IPS-NIHi7 (cell line): ENCODE data around the gene TMEM131.

Experiments used
- DNase-seq: peaks from one replicate; pipeline ENCODE4 v3.0.0; 2012; ENCODE audit warnings: mixed read lengths; ENCODE audit errors: extremely low spot score

The TMEM131 gene

DNA sequence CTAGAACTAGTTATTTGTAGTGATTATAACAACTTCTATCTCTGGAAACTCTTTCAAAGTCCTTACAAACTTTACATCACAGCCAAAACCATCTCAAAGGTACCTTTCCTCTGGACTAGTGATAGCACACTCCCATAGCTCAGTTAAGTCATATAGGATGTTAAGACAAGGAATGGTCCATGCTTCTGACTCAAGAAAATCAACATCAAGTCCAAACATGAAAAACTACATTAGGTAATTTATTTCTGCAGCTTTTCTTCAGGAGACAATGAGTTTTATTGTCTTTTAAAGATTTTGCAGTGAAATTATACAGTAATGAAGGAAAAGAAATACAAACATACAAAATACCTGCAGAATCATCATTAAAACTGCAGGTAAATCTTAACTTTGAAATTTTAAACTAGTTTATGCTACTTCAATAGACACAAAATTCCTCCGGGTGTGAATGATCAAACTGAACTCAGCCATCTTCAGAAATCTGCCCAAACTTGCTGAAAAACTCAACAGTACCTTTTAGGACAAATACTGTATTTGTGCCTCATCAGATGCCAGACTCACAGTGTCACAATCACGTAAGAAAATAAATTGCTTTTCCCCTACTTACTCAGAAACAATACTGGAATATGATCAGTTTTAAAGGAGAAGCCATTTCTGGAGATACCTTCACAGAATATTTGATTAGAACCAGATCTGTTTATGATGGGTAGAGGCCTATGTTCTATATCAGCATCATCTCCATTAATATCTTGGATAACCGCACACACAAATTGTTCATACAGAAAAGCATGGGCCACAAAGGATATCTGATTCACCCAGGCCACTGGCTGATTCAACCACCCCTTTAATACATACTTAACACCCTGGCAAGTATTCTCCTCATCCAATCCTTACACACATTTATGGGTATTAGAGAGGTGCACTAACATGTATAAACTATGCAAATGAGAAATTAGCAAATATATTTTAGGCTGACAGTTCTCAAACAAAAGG, 2.6 kb downstream of the TMEM131 start:
- no peak for DNase-seq

DNA sequence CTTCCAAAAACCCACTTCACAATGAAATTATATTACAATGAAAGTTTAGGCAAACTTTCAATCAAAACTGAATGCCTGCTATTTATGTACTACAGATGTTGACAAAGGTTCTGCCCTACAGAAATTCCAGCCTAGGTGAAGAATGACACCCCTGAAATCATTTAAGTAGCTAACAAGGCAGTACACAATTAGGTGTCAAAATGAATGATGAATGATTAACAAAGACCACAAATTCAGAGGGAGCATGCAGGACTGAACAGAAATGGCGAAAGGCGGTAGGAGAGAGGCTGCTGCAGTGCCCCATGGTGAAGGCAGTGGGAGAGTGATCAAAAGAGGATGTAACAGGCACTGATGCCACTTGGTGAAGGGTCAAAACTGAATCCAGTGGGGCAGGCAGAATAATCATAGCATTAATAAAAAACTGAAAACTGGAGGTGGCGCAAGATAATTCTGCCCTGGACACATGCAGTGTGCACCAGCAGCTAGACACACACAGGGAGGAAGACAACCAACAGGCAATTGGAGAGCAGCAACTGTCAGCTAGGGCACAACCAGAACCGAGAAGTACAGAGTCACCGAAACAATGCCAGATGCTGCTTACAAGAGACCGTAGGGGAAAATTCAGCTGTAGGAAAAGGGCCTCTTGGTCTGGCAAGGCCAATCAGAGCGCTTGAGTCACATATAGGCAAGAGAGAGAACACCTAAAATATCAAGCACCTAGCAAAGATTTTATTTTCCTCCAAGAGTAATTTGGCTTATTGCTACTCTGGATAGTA, 4.5 kb downstream of the TMEM131 start:
- DNase-seq, result no peak

DNA sequence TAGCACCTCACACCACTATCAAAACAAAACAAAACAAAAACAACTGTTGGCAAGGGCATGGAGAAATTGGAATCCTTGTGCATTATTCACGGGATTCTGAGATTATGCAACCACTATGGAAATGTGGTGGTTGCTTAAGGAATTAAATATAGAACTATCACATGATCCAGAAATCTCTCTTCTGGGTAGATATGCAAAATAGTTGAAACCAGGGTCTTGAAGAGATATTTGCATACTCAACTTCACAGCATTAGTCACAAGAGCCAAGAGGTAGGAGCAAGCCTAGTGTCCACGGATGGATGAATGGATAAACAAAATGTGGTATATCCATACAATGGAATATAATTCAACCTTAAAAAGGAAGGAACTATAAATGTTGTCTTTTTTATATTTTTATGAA, 7.0 kb downstream of the TMEM131 start:
- no peak for DNase-seq

DNA sequence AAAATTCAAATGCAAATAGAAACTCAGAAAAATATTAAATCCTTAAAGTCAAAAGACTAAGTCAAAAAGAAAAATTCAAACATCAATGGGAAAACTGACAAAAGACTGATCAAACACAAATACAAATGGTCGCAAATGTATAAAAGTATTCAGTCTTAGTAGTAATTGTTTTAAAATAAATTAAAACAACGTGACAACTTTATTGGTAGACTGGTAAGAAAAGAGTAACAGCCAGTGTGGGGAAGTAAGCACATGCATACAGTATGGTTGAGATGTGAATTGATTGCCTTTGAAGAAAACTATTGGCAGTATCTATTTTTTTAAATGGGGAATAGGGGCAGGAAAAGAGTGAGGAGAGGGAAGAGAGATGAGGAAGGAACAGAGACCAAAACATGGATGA, 9.8 kb downstream of the TMEM131 start:
- DNase-seq, result no peak

DNA sequence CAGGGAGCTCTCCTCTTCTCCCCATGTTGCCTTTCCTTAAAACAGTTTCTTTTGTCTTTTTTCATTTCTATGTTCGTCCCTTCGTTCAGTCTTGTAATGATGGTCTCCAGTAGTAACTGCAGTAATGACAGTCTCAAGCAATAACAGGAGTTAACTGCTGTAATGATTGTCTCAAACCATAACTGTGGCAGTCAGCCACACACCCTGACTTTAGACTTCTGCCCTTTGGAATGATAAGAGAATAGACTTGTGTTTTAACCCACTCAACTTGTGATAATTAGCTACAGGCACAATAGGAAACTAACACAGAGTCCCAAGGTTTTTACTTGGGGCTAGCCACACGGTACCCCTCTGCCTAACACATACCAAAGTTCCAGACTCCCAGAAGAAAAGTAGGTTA, 12.1 kb downstream of the TMEM131 start:
- DNase-seq, result no peak

DNA sequence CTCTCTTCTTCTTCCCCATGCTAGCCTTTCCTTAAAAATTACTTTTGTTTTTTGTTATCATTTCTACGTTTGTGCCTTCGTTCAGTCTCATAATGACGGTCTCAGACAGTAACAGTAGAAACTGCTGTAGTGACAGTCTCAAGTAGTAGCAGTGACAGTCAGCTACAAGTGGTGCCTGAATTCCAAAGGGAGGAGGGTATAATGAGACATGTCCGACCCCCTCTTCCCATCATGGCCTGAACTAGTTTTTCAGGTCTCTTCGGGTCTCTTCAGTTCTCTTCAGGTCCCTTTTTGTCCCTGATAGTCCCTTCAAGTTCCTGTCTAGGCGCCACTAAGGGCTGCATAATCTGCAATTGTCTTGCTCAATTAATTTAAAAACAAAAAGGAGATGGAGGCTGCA, 12.6 kb downstream of the TMEM131 start:
- no peak for DNase-seq

DNA sequence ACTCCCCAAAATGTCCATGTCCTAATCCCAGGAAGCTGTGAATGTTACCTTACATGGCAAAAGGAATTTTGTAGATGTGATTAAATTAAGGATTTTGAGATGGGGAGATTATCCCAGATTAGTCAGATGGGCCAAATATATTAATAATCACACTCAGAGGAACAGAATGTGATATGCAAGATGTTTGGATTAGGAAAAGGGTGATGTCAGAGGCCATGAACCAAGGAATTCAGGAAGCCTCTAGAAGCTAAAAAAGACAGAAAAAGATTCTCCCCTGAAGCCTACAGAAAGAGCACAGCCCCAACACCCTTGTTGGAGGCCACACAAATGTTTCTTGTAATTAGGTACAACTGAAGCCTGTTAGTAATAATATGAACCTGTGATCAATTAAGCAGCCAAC, 13.1 kb downstream of the TMEM131 start:
- no peak for DNase-seq

DNA sequence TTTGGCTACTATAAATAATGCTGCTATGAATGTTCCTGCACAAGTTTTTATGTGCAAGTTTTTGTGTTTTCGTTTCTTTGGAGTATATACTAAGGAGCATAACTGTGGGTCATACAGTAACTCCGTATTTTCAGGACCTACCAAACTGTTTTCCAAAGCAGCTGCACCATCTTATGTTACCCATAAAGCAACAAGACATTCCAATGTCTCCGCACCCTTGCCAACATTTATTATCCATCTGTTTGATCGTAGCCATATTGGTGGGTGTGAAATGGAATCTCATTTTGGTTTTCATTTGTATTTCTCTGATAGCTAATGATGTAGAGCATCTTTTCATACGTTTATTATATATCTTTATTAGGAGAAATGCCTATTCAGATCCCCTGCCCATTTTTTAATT, 13.8 kb downstream of the TMEM131 start:
- DNase-seq, result no peak

DNA sequence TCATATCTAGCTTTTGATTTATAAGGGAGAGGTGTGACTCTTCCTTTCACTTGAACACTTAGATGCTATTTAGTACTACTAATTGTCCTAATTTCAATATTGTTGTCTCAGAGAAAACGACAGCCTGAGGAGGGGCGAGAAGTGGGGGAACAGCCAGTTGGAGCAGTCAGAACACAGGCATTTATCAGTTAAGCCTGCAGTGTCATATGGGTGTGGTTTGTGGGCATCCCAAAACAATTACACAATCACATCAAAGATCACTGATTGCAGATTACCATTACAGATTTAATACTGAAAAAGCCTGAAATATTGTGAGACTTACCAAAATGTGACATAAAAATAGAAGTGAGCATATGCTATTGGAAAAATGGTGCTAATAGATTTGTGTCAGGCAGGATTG, 15.8 kb downstream of the TMEM131 start:
- DNase-seq, result no peak

DNA sequence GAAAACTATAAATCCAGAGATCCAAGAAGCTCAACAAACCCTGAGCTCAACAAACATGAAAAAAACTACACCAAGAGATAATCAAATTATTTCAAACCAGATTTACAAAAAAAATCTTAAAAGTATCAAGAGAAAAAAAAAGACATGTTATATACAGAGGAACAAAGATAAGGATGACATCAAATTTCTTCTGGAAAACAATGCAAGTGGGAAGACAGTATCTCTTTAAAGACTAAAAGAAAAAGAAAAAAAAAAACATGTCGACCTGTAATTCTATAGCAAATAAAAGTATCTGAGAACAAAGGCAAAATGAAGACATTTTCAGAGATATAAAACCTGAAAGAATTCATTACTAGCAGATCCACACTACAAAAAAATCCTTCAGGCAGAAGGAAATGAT, 21.3 kb downstream of the TMEM131 start:
- no peak for DNase-seq

DNA sequence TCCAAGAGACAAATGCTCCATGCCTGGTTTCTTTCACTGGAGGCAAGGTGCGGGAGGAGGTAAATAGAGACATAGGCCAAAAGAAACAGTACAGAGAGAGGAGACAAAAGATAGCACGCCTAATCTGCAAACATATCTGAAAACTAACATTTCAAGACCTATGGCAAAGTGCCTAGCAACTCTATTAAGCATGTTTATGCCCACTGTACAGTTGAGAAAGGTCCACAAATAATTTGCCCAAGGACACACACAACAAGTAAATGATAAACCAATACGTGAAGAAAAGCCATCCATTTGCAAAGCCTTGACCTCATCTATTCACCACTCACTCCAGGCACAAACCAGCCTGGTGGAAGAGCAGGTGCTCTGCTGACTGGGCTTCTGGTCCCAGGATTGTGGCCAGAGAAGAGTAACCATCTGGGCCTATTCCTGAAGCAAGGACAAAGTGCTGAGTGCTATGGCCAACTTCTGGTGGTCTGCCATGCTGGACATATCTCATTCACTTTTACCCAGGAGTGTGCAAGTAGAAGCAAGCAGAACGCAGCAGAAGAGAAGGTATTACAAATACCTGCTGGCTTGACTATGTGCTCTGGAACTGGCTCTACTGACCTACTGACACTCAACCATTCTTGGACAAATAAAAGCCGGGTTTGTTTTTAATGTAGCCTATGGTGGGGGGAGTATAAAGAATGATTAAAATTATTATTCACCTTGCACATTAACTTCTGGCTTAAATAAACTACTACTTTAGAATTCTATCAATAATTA, 25.3 kb downstream of the TMEM131 start:
- no peak for DNase-seq

DNA sequence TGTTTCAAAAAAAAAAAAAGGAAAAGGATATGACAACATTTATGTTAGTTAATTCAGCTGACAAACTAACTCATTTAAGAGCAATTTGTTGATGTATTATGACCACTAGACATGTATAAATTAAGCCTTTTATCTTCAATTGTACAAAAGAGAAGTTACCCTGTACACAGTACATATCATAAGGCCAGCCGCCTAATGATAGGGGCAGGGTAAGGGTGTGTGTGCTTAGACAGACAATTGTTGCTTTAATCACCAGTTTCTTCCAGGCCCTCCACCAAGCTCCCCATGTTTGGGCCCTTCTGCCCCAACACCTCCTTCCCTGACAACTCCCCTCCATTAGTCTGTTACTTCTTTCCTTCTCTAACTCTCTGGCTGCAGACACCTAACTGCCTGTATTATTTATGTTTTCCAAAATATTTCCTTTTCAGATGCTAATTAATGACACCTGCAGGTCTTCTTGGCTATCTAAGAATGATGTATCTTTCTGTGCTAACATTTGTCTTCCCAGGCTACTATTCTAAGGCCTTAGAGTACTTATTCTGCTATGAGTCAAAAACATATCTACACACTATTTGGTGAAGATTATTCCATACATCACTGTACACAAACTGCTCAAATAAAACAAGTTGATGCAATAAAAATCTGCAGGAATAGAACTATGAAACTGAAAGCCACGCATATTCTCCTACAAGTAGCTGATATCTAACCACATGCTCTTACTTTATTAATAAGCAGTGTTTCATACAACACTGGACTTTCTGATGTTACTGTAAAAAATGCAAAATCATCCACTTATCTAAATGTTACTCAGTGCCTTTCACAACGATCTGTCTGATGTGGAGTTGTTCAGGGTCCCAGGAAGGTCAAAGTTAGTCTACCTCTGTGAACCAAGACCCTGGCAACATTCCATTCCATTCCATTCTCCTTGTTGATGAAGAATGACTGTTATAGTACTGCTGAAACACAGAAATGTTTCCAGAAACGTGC, 26.4 kb downstream of the TMEM131 start:
- DNase-seq, result no peak

DNA sequence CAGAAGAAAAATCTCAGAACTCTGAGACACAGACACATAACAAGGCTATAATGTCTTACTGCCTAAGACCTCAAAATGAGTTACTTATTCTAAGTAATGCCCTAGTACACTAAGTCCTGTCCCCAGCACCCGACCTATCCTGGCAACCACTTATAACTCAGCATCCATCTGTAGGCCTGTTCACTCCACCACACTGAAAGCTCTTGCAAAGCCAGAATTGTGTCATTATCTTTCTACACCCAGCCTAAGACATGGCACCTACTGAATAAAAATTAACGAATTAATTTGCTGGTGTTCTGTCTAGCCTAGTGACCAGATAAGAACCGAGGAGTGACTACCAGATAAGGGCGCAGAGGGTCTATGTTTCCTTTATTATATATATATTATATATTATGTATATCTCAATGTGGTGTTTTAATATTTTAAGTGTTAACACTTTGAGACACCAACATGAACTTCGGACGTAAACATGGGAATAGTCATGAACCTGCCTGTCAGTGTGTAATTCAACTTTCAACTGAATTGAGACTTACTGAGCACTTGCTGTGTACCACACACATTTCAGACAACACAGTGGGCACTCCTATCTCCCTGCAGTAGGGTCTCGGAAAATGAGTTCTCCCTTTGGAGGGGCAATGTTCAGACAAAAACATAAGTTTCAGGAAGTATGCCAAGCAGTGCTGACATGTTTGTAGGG, 27.7 kb downstream of the TMEM131 start:
- no peak for DNase-seq

DNA sequence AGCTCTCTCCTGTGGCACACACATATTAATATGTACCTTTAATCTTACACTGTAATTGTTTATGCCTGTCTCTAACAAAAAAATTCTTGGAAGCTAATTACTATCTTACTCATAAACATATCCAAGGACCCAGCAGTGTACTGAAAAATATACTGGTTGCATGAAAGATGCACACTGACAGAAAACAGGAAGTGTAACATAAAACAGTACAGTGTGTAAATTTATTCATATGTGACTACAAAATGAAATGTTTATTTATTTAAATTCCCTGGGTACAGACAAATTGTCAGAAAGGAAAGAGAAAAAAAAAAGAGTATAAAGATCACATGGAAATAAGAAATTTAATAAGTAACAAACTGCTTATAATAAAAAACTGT, 28.5 kb downstream of the TMEM131 start:
- no peak for DNase-seq

DNA sequence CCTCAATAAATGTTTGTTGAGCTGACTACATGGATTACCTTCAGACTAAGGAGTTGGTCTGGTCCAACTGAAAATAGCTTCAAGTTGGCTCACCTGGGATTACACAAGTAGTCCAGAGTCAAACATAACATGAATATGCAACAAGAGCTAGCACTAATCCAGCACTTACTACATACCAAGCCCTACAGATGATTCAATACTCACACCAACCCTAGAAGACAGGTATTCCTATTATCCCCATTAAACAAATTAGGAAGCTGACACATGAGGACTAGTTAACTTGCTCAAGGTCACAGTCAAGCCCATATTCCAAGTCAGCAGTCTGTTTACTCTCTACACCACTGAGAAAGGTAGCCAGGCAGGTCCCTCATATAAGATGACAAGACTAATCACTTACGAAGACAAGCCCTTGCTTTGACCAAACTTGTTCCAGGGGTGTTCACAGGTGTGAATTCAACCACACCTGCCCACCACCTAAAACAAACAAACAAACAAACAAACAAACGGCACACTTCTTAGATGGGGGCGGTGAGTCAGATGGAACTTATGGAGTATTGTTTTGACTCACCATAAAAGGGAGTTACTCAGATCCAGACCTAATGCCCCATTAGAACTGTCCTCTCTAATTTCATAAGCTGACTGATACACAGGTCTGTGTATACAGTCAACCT, 29.1 kb downstream of the TMEM131 start:
- DNase-seq, result no peak

DNA sequence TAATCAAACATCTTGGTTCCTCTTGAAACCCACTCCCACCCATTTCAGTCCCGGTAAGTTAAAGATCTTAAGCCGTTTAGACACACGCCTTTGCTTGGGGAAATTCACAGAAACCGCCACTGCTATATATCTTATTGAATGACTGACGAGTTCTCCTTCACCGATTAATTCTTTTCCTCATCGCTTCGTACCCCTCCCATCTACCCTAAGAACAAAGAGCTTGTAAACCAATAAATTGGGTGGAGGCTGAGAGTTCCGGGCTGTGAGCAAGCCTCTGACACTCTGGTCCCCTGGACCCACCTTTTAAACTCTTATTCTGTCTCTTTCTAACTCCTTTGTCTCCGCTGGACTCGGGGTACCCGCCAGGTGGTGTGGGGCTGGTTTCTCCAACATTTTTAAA, 30.6 kb downstream of the TMEM131 start:
- DNase-seq, result no peak

DNA sequence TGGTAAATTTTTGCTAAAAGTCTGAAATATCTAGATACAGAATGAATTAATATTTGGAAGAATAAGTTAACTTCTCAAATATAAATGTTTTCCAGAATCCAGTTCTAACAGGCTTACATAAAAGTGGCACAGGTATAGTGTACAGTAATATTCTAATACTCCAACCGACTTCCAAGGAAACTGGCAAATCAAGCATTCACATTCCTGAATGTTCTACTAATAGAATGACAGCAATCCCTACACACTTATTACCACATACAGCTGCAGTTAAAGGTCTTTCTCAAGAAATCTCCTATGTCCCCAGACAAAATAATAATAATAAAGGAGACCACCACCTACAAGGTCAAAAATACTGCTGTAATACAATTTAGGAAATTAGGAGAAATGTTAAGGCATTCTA, 31.9 kb downstream of the TMEM131 start:
- no peak for DNase-seq

DNA sequence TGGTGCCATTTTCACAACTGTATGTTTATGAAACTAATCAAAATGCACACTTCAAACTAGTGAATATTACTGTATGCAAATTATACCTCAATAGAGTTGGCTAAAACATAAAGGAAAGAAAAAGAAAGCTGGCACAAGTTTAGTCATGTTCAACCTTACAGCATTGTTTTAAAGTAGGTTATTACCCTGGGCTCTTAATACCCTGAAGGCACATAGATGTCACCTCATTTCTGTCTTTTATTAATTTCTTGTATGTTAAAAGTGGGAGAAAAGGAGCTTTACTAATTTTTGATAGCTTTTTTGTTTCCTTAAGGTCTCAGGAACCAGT, 32.7 kb downstream of the TMEM131 start:
- DNase-seq, result no peak

DNA sequence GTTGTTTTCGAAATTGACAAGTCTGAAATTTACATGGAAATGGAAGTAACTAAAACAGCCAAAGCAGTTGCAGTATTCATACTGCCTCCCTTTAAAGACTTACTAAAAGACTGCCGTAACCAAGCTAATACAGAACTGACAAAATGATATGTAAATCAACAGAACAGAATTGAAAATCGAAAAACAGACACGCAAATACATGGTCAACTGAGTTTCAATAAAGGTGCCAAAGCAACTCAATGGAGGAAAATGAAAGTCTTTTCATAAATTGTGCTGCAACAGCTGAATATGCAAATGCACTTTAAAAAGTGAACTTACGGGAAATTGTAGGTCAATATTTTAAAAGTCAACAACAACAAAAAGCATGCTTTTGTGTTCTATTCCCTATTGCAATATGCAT, 34.2 kb downstream of the TMEM131 start:
- DNase-seq, result no peak

DNA sequence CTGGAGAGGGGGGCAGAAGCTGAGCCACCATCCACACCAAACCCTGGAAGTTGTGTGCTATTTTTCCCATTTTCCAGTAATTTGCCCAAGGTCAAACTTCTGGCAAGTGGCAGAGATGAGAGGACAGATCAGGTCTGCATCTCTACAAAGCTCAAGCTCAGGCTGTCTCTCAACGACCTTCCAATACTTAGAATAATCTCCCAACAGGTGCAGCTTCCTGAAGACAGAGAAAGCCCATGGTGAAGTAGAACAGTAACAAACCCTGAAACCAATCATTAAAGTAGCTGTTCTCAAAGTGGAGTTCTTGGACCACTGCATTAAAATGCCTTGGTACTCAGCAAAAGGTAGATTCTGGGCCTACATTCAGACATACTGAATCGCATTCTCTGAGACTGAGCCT, 37.6 kb downstream of the TMEM131 start:
- no peak for DNase-seq
